Neural progenitor cell (in vitro differentiated cells): ENCODE measurements around the gene RBFOX2. TPM values are rescaled to one million over a fixed set of nuclear protein-coding genes. Genes with fewer than 3 reads are reported as not detected.

Source experiments
- DNase-seq: peaks from one replicate; pipeline ENCODE4 v3.0.0-alpha.2; 2016; ENCODE audit warnings: low spot score
- H2AFZ ChIP-seq: fragments of 200-600 bp; sonication (generic); replicated peaks from 2 replicates; pipeline ENCODE4 v1.6.1; 2016; ENCODE audit warnings: antibody characterized with exemption
- H3F3A ChIP-seq: fragments of 200-600 bp; sonication (generic); 2 replicates; pipeline ENCODE4 v1.6.1; 2016; ENCODE audit warnings: antibody characterized with exemption, low read depth
- H3K27ac ChIP-seq: fragments of 200-600 bp; sonication (generic); 2 replicates; pipeline ENCODE4 v1.5.1; 2016; ENCODE audit warnings: mild to moderate bottlenecking
- H3K27me3 ChIP-seq: fragments of 200-600 bp; sonication (generic); 2 replicates; pipeline ENCODE4 v1.6.1; 2016; ENCODE audit warnings: mild to moderate bottlenecking, moderate library complexity
- H3K36me3 ChIP-seq: fragments of 200-600 bp; sonication (generic); 2 replicates; pipeline ENCODE4 v1.5.1; 2016
- H3K4me1 ChIP-seq: fragments of 200-600 bp; sonication (generic); 2 replicates; pipeline ENCODE4 v1.6.1; 2016; ENCODE audit warnings: mixed run types
- H3K4me2 ChIP-seq: fragments of 200-600 bp; sonication (generic); 2 replicates; pipeline ENCODE4 v1.6.1; 2016
- H3K4me3 ChIP-seq: fragments of 200-600 bp; sonication (generic); 2 replicates; pipeline ENCODE4 v1.5.1; 2016
- H3K79me2 ChIP-seq: fragments of 200-600 bp; sonication (generic); 2 replicates; pipeline ENCODE4 v1.6.1; 2016; ENCODE audit warnings: low read depth
- H3K9ac ChIP-seq: fragments of 200-600 bp; sonication (generic); 2 replicates; pipeline ENCODE4 v1.6.1; 2016
- H3K9me3 ChIP-seq: fragments of 200-600 bp; sonication (generic); 2 replicates; pipeline ENCODE4 v1.5.1; 2016; ENCODE audit warnings: low read depth
- H4K20me1 ChIP-seq: fragments of 200-600 bp; sonication (generic); 2 replicates; pipeline ENCODE4 v1.6.1; 2016; ENCODE audit warnings: low read depth
- H3K27ac Mint-ChIP-seq: 3 replicates; pipeline ENCODE4 v1.8.0; 2021; ENCODE audit warnings: mixed read lengths
- H3K27me3 Mint-ChIP-seq: 2 replicates; pipeline ENCODE4 v1.8.0; 2022; ENCODE audit warnings: low read depth, mild to moderate bottlenecking, inconsistent platforms, moderate library complexity, mixed read lengths; ENCODE audit not compliant: insufficient read depth
- H3K36me3 Mint-ChIP-seq: 3 replicates; pipeline ENCODE4 v1.8.0; 2021; ENCODE audit warnings: mixed read lengths
- H3K4me1 Mint-ChIP-seq: 3 replicates; pipeline ENCODE4 v1.8.0; 2021; ENCODE audit warnings: mixed read lengths
- H3K4me3 Mint-ChIP-seq: 3 replicates; pipeline ENCODE4 v1.8.0; 2021; ENCODE audit warnings: mild to moderate bottlenecking, moderate library complexity, mixed read lengths
- H3K9me3 Mint-ChIP-seq: 3 replicates; pipeline ENCODE4 v1.8.0; 2020; ENCODE audit warnings: mixed read lengths
- EZH2 ChIP-seq: fragments of 200-600 bp; sonication (generic); IDR thresholded peaks from 2 replicates; pipeline ENCODE4 v1.6.1; 2017; ENCODE audit warnings: antibody characterized with exemption, mild to moderate bottlenecking, moderate library complexity
- EZH2phosphoT487 ChIP-seq: fragments of 200-600 bp; sonication (generic); IDR thresholded peaks from 2 replicates; pipeline ENCODE4 v1.6.1; 2017; ENCODE audit warnings: antibody characterized with exemption
- total RNA-seq: library from RNA; depleted of rRNA; stranded (reverse); fragments of >200 nt; gene quantifications from 2 replicates; pipeline ENCODE4 v1.2.3, GENCODE V29; 2015; ENCODE audit warnings: low replicate concordance
- TF ChIP-seq, protein P1 (sequence below): fragments of 200-600 bp; sonication (generic); IDR thresholded peaks from 2 replicates; pipeline ENCODE4 v1.5.1; 2017; ENCODE audit warnings: antibody characterized with exemption, mild to moderate bottlenecking

Gene RBFOX2
- total RNA-seq, 1 donor from 2014 or later, result 163 TPM

DNA sequence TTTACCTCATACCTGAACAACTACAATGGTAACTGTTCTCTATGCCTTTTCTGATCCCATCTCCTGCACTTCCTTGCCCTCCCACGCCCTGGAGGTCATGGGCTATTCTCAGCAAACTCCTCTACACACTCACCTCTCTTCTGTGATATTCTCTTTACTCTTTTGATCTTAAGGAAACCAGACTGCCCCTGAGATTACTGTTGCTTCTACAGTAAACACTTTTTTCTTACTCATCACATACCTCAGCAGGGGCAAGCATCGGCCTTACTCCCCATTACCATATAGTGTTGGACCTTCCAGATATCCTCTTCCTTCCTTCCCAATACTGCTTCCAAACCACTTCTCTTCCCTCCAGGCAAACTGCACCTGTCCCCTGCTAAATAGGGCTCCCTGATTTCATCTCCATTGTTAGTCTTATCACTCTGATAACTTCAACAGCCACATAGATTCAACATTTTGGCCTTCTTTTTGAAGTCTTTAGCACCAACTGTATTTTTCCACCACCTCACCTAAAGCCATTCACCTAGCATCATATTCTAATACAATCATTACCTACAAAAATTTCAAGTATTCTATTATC lies 141.2 kb downstream of the RBFOX2 start:
- no peaks in the 10 kb centered on the region for H3K36me3 ChIP-seq
- no peak overlapping the region for H3K4me3 Mint-ChIP-seq
- peaks cover 42% of the 10 kb centered on the region for H4K20me1 ChIP-seq
- H3K4me3 ChIP-seq, result no peak overlapping the region
- peaks cover 14% of the 10 kb centered on the region for H3K4me1 ChIP-seq
- DNase-seq, result no peak
- H3K9ac ChIP-seq, result no peak overlapping the region
- no peak overlapping the region for H2AFZ ChIP-seq
- H3K9me3 Mint-ChIP-seq, result no peaks in the 10 kb centered on the region
- H3K27me3 ChIP-seq, result no peaks in the 10 kb centered on the region
- no peak overlapping the region for H3K27ac Mint-ChIP-seq
- H3K27me3 Mint-ChIP-seq, result peaks cover 2% of the 10 kb centered on the region
- H3K36me3 Mint-ChIP-seq, result no peaks in the 10 kb centered on the region
- H3K79me2 ChIP-seq, result peaks cover 65% of the 10 kb centered on the region
- no peak overlapping the region for H3K4me2 ChIP-seq
- H3K9me3 ChIP-seq, result no peaks in the 10 kb centered on the region
- no peak for TF ChIP-seq EZH2
- TF ChIP-seq, protein P1, sequence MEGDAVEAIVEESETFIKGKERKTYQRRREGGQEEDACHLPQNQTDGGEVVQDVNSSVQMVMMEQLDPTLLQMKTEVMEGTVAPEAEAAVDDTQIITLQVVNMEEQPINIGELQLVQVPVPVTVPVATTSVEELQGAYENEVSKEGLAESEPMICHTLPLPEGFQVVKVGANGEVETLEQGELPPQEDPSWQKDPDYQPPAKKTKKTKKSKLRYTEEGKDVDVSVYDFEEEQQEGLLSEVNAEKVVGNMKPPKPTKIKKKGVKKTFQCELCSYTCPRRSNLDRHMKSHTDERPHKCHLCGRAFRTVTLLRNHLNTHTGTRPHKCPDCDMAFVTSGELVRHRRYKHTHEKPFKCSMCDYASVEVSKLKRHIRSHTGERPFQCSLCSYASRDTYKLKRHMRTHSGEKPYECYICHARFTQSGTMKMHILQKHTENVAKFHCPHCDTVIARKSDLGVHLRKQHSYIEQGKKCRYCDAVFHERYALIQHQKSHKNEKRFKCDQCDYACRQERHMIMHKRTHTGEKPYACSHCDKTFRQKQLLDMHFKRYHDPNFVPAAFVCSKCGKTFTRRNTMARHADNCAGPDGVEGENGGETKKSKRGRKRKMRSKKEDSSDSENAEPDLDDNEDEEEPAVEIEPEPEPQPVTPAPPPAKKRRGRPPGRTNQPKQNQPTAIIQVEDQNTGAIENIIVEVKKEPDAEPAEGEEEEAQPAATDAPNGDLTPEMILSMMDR, result no peak
- no peak for TF ChIP-seq EZH2phosphoT487
- no peak overlapping the region for H3K27ac ChIP-seq
- H3K4me1 Mint-ChIP-seq, result peaks cover 25% of the 10 kb centered on the region
- H3F3A ChIP-seq, result peaks cover 4% of the 10 kb centered on the region

DNA sequence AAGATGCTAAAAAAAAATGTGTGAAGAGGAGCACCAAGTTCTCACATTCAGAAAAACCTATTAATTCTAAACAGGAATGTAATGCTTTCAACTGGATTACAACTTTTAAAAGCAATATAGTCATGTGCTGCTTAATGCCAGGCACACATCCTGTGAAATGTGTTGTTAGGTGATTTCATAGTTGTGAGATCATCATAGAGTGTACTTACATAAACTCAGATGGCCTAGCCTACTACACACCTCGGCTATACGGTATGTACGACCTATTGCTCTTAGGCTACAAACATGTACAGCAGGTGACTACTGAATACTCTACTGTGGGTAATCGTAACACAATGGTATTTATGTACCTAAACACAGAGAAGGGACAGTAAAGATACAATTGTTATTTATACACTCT lies 142.3 kb downstream of the RBFOX2 start:
- H3K27me3 Mint-ChIP-seq, result peaks cover 2% of the 10 kb centered on the region
- H3K27ac Mint-ChIP-seq, result no peak overlapping the region

DNA sequence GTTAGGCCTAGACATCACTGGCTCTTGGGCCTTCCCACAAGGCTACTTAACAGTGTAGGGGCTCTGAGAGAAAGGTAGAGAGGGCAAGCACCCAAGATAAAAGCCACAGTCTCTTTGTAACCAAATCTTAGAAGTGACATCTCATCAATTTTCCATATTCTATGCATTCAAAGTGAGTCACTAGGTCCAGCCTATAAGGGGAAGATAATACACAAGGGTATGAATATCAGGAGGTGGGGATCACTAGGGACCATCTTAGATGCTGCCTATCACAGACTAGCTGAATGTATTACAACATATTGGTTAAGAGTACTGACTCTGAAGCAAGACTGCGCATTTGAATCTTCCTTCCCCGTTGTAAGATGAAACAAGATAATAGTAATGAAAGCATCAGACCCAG lies 144.1 kb downstream of the RBFOX2 start:
- no peak overlapping the region for H3K4me3 Mint-ChIP-seq
- H4K20me1 ChIP-seq, result peaks cover 55% of the 10 kb centered on the region
- peaks cover 33% of the 10 kb centered on the region for H3K4me1 Mint-ChIP-seq
- H3K36me3 Mint-ChIP-seq, result peaks cover 4% of the 10 kb centered on the region
- no peak overlapping the region for H3K27ac ChIP-seq
- no peaks in the 10 kb centered on the region for H3K9me3 Mint-ChIP-seq
- TF ChIP-seq, protein P1, result no peak
- TF ChIP-seq EZH2 (no peak), EZH2phosphoT487 (no peak)
- no peaks in the 10 kb centered on the region for H3K36me3 ChIP-seq
- H3K4me1 ChIP-seq, result peaks cover 16% of the 10 kb centered on the region
- H3K4me3 ChIP-seq, result no peak overlapping the region
- no peaks in the 10 kb centered on the region for H3K27me3 ChIP-seq
- H2AFZ ChIP-seq, result no peak overlapping the region
- no peaks in the 10 kb centered on the region for H3K9me3 ChIP-seq
- H3F3A ChIP-seq, result peaks cover 6% of the 10 kb centered on the region
- no peak overlapping the region for H3K4me2 ChIP-seq
- H3K27me3 Mint-ChIP-seq, result peaks cover 2% of the 10 kb centered on the region
- H3K79me2 ChIP-seq, result peaks cover 37% of the 10 kb centered on the region
- no peak for DNase-seq
- H3K9ac ChIP-seq, result no peak overlapping the region
- no peak overlapping the region for H3K27ac Mint-ChIP-seq

More for the DNA sequence above, 142.3 kb downstream of the RBFOX2 start:
- Histone ChIP-seq H4K20me1 (peaks cover 39% of the 10 kb centered on the region), H3K4me1 (peaks cover 16% of the 10 kb centered on the region), H3K79me2 (peaks cover 54% of the 10 kb centered on the region), H3K9me3 (no peaks in the 10 kb centered on the region), H3K27ac (no peak overlapping the region), H3K9ac (no peak overlapping the region), H3K36me3 (no peaks in the 10 kb centered on the region), H3K27me3 (no peaks in the 10 kb centered on the region), H3K4me3 (no peak overlapping the region), H3F3A (peaks cover 4% of the 10 kb centered on the region), H2AFZ (no peak overlapping the region), H3K4me2 (no peak overlapping the region)
- H3K36me3 Mint-ChIP-seq, result no peaks in the 10 kb centered on the region
- H3K4me1 Mint-ChIP-seq, result peaks cover 28% of the 10 kb centered on the region
- no peak for DNase-seq
- no peaks in the 10 kb centered on the region for H3K9me3 Mint-ChIP-seq
- TF ChIP-seq EZH2phosphoT487 (no peak), EZH2 (no peak)
- TF ChIP-seq, protein P1, result no peak
- no peak overlapping the region for H3K4me3 Mint-ChIP-seq
